Body of pancreas (tissue), 4 donors: ENCODE data around the gene TARDBP.

ENCODE experiments used
- POLR2A ChIP-seq, 3 donors: fragments of 450-650 bp; IDR thresholded peaks; one replicate each; pipeline ENCODE4 v1.6.1; 2016; ENCODE audit warnings: antibody characterized with exemption in 3 of 3, mild to moderate bottlenecking in 2 of 3
- TF ChIP-seq, protein P1 (sequence below), 7 experiments: fragments of 450-650 bp in 4 of 7; fragments of 200-600 bp in 3 of 7; sonication (generic) in 3 of 7; IDR thresholded peaks; one replicate each; pipeline ENCODE4 v1.5.1; 2016 to 2019; ENCODE audit warnings: antibody characterized with exemption in 7 of 7

DNA sequence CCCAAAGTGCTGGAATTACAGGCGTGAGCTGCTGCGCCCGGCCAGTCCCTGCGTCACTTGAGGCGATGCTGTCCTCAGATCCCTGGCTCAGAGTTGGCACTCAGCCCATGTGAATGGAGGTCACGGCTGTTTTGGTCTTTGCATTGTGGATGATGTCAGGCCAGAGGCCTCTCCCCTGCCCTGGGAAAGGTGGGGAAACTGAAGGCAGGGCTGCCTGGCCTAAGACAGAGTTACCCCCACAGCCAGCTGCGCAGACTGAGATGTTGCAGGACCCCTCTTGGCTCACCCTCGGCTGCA, 33.8 kb downstream of the TARDBP start:
- TF ChIP-seq, protein P1, sequence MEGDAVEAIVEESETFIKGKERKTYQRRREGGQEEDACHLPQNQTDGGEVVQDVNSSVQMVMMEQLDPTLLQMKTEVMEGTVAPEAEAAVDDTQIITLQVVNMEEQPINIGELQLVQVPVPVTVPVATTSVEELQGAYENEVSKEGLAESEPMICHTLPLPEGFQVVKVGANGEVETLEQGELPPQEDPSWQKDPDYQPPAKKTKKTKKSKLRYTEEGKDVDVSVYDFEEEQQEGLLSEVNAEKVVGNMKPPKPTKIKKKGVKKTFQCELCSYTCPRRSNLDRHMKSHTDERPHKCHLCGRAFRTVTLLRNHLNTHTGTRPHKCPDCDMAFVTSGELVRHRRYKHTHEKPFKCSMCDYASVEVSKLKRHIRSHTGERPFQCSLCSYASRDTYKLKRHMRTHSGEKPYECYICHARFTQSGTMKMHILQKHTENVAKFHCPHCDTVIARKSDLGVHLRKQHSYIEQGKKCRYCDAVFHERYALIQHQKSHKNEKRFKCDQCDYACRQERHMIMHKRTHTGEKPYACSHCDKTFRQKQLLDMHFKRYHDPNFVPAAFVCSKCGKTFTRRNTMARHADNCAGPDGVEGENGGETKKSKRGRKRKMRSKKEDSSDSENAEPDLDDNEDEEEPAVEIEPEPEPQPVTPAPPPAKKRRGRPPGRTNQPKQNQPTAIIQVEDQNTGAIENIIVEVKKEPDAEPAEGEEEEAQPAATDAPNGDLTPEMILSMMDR (IDR thresholded peaks at IDR 0.05): no peak
- TF ChIP-seq POLR2A (IDR thresholded peaks at IDR 0.05): no peak
